Measurements from ENCODE around the gene EXO1. TPM values are rescaled to one million over a fixed set of nuclear protein-coding genes. Genes with fewer than 3 reads are reported as not detected.

Gene EXO1
- total RNA-seq, 1 experiment from 2014 or later: 32.9 TPM

- no peak for TF ChIP-seq EZH2phosphoT487 (IDR thresholded peaks at IDR 0.05; ENCODE audit: borderline replicate concordance)
- TF ChIP-seq EGR1 (IDR thresholded peaks at IDR 0.05; ENCODE audit: low read depth): no peak
- 0 out of 2 replicates have a peak, but pooled peaks have one; percentile 56 for TF ChIP-seq CBX3 (IDR thresholded peaks at IDR 0.05; ENCODE audit: low read depth)
- TF ChIP-seq FOSL1 (IDR thresholded peaks at IDR 0.05; ENCODE audit: low read depth): no peak
- peak; percentile 79 for TF ChIP-seq POLR2AphosphoS5 (IDR thresholded peaks at IDR 0.05; ENCODE audit: low read depth, low read length)
- peak; percentile 75 for TF ChIP-seq POLR2A (IDR thresholded peaks at IDR 0.05; ENCODE audit: borderline replicate concordance, extremely low read depth, insufficient read depth, insufficient read length)
- TF ChIP-seq MAX (IDR thresholded peaks at IDR 0.05): peak; percentile 72; the same call in 1 of the 2 replicates
Observed at GRCh38 chr1:241847796-241848685, at the start of gene EXO1 (continued).

GRCh38 chr1:241799416-241799815 is 48.6 kb upstream of the EXO1 start:
- TF ChIP-seq TCF7L2 (IDR thresholded peaks at IDR 0.05; ENCODE audit: borderline replicate concordance, extremely low read depth, insufficient read depth, insufficient read length) (no peak), RAD21 (IDR thresholded peaks at IDR 0.05; ENCODE audit: low read depth) (no peak), CBX3 (IDR thresholded peaks at IDR 0.05; ENCODE audit: low read depth) (no peak), ELF1 (IDR thresholded peaks at IDR 0.05; ENCODE audit: borderline replicate concordance, low read depth) (no peak), EGR1 (IDR thresholded peaks at IDR 0.05; ENCODE audit: low read depth) (no peak), FOSL1 (IDR thresholded peaks at IDR 0.05; ENCODE audit: low read depth) (no peak), YY1 (IDR thresholded peaks at IDR 0.05; ENCODE audit: extremely low read depth, insufficient replicate concordance, low read depth, low read length) (no peak)
- H3K4me3 ChIP-seq (replicated peaks in 1 of 2; ENCODE audit: low read depth in 1 of 2, low read length in 2 of 2): no peak overlapping the region
- ChIA-PET POLR2A (no interaction called here), RAD21 (ENCODE audit: low non-redundant PET in 1 of 2, low total read pairs in 2 of 2, uncharacterized antibody in 2 of 2, unreplicated experiment in 2 of 2) (no interaction called here), CTCF (interaction anchor here (1.5 kb wide), 1 partner anchor 189 kb away, joined by 3 read pairs; no protein-coding TSS in a partner anchor)
- ATAC-seq: no peak
- no TSS peak for BruUV-seq (replicated peaks)
- H3K4me1 ChIP-seq (ENCODE audit: control insufficient read depth in 1 of 2, insufficient read depth in 2 of 2, low read length in 2 of 2): no peaks in the 10 kb centered on the region
- intact Hi-C loops (cut with micrococcal nuclease): no loop called here
- H2AFZ ChIP-seq (ENCODE audit: low read depth, low read length, poor library complexity, severe bottlenecking): no peak overlapping the region
- H3K9me3 ChIP-seq (ENCODE audit: control insufficient read depth in 1 of 2, insufficient read depth in 1 of 2, low read depth in 1 of 2, low read length in 2 of 2): no peaks in the 10 kb centered on the region
- no peak overlapping the region for H3K27ac ChIP-seq (ENCODE audit: low read depth, low read length)
- H4K20me1 ChIP-seq (ENCODE audit: insufficient read depth): no peaks in the 10 kb centered on the region
- no peaks in the 10 kb centered on the region for H3K36me3 ChIP-seq (ENCODE audit: control insufficient read depth in 1 of 2, insufficient read depth in 2 of 2, low read length in 2 of 2)
- no peak overlapping the region for H3K9ac ChIP-seq (ENCODE audit: low read length)
- no peak overlapping the region for H3K4me2 ChIP-seq (ENCODE audit: low read length)
- no peaks in the 10 kb centered on the region for H3K27me3 ChIP-seq (ENCODE audit: insufficient read depth, low read length)
- H3K9me2 ChIP-seq (ENCODE audit: insufficient read depth): no peaks in the 10 kb centered on the region
- no peak for DNase-seq (ENCODE audit: low read depth, low spot score)
- no peaks in the 10 kb centered on the region for H3K79me2 ChIP-seq (ENCODE audit: insufficient read depth, low read length)

All from HCT116 (cell line).